ENCODE measurements around the gene LST1.

The LST1 gene

GRCh38 chr6:31607317-31607716, 21.2 kb downstream of the LST1 start:
- ATAC-seq, result no peak
- TF ChIP-seq CSDC2 (CRISPR knock-in tag; IDR thresholded peaks at IDR 0.05) (no peak), ARNTL (CRISPR knock-in tag; IDR thresholded peaks at IDR 0.05; ENCODE audit: borderline replicate concordance, low read depth) (no peak), PPARA (CRISPR knock-in tag; IDR thresholded peaks at IDR 0.05; ENCODE audit: borderline replicate concordance) (no peak), TCF4 (CRISPR knock-in tag; IDR thresholded peaks at IDR 0.05; ENCODE audit: borderline replicate concordance) (no peak), TOX (CRISPR knock-in tag; IDR thresholded peaks at IDR 0.05; ENCODE audit: borderline replicate concordance) (no peak), SNAI2 (CRISPR knock-in tag; IDR thresholded peaks at IDR 0.05) (no peak), ZFP3 (CRISPR knock-in tag; IDR thresholded peaks at IDR 0.05) (no peak), RARB (CRISPR knock-in tag; IDR thresholded peaks at IDR 0.05) (no peak)

DNA sequence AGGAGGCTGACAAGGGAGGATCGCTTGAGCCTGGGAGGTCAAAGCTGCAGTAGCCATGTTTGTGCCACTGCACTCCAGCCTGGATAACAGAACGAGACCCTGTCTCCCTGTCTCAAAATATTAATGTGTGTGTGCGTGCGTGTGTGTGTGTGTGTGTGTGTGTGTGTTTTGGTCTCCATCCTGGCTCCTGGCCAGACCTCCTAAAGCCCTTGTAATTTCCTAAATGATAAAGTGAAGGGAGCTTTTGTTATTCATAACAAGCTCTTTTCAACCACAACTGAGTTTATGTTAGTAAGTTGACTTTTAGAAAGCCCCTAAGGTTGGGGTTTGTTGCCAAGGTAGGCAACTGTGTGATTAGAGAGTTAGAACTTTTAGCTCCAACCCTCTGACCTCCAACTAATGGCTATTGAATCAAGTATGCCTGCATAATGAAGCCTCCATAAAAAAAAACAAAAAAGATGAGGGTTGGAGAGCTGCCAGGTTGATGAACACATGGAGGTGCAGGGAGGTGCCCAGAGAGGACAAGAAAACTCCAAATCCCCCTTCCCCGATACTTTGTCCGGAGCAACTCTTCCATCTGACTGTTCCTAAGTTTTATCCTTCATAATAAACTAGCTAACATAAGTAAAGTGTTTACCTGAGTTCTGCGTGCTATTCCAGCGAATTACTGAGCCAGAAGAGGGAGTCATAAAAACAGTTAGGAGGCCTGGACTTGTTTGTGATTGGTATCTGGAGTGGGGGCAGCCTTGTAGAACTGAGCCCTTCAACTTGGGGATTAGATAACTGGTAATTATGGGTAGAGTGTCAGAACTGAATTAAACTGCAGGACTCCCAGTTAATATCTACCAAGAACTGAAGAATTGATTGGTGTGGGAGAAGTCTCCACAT, 23.7 kb downstream of the LST1 start:
- TF ChIP-seq, protein P1, sequence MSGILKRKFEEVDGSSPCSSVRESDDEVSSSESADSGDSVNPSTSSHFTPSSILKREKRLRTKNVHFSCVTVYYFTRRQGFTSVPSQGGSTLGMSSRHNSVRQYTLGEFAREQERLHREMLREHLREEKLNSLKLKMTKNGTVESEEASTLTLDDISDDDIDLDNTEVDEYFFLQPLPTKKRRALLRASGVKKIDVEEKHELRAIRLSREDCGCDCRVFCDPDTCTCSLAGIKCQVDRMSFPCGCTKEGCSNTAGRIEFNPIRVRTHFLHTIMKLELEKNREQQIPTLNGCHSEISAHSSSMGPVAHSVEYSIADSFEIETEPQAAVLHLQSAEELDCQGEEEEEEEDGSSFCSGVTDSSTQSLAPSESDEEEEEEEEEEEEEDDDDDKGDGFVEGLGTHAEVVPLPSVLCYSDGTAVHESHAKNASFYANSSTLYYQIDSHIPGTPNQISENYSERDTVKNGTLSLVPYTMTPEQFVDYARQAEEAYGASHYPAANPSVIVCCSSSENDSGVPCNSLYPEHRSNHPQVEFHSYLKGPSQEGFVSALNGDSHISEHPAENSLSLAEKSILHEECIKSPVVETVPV (CRISPR knock-in tag; IDR thresholded peaks at IDR 0.05), result no peak
- TF ChIP-seq TCF4 (CRISPR knock-in tag; IDR thresholded peaks at IDR 0.05; ENCODE audit: borderline replicate concordance) (no peak), TOX (CRISPR knock-in tag; IDR thresholded peaks at IDR 0.05; ENCODE audit: borderline replicate concordance) (no peak), ISL1 (CRISPR knock-in tag; IDR thresholded peaks at IDR 0.05) (no peak)
- no peak for ATAC-seq

- ATAC-seq, result no peak
- TF ChIP-seq PPARA (CRISPR knock-in tag; IDR thresholded peaks at IDR 0.05; ENCODE audit: borderline replicate concordance), result no peak
Observed at GRCh38 chr6:31610968-31611367, 24.9 kb downstream of the LST1 start.

GRCh38 chr6:31614075-31614619, 28.1 kb downstream of the LST1 start:
- no peak; the same call in 2 of the 3 replicates for ATAC-seq
- TF ChIP-seq ZFP30 (CRISPR knock-in tag; IDR thresholded peaks at IDR 0.05), result no peak
- TF ChIP-seq ESRRG (CRISPR knock-in tag; IDR thresholded peaks at IDR 0.05), result no peak
- TF ChIP-seq ZC3H10 (CRISPR knock-in tag; IDR thresholded peaks at IDR 0.05), result no peak
- no peak for TF ChIP-seq ARNTL (CRISPR knock-in tag; IDR thresholded peaks at IDR 0.05; ENCODE audit: borderline replicate concordance, low read depth)
- TF ChIP-seq, protein P2, sequence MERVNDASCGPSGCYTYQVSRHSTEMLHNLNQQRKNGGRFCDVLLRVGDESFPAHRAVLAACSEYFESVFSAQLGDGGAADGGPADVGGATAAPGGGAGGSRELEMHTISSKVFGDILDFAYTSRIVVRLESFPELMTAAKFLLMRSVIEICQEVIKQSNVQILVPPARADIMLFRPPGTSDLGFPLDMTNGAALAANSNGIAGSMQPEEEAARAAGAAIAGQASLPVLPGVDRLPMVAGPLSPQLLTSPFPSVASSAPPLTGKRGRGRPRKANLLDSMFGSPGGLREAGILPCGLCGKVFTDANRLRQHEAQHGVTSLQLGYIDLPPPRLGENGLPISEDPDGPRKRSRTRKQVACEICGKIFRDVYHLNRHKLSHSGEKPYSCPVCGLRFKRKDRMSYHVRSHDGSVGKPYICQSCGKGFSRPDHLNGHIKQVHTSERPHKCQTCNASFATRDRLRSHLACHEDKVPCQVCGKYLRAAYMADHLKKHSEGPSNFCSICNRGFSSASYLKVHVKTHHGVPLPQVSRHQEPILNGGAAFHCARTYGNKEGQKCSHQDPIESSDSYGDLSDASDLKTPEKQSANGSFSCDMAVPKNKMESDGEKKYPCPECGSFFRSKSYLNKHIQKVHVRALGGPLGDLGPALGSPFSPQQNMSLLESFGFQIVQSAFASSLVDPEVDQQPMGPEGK (CRISPR knock-in tag; IDR thresholded peaks at IDR 0.05; ENCODE audit: borderline replicate concordance), result no peak
- TF ChIP-seq TCF4 (CRISPR knock-in tag; IDR thresholded peaks at IDR 0.05; ENCODE audit: borderline replicate concordance), result no peak
- TF ChIP-seq, protein P3, sequence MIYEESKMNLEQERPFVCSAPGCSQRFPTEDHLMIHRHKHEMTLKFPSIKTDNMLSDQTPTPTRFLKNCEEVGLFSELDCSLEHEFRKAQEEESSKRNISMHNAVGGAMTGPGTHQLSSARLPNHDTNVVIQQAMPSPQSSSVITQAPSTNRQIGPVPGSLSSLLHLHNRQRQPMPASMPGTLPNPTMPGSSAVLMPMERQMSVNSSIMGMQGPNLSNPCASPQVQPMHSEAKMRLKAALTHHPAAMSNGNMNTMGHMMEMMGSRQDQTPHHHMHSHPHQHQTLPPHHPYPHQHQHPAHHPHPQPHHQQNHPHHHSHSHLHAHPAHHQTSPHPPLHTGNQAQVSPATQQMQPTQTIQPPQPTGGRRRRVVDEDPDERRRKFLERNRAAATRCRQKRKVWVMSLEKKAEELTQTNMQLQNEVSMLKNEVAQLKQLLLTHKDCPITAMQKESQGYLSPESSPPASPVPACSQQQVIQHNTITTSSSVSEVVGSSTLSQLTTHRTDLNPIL (CRISPR knock-in tag; IDR thresholded peaks at IDR 0.05; ENCODE audit: low read depth), result no peak
- no peak for TF ChIP-seq ZNF565 (CRISPR knock-in tag; conservative IDR thresholded peaks at IDR 0.05; ENCODE audit: low read depth)
- TF ChIP-seq TSHZ2 (CRISPR knock-in tag; IDR thresholded peaks at IDR 0.05), result no peak
- TF ChIP-seq ZNF70 (CRISPR knock-in tag; IDR thresholded peaks at IDR 0.05), result no peak
- no peak for TF ChIP-seq ZNF8 (CRISPR knock-in tag; IDR thresholded peaks at IDR 0.05)
- TF ChIP-seq OSR1 (CRISPR knock-in tag; IDR thresholded peaks at IDR 0.05), result no peak
- no peak for TF ChIP-seq GLIS3 (CRISPR knock-in tag; IDR thresholded peaks at IDR 0.05)

Data from SK-N-SH treated with all-trans-retinoic acid at 6 μM for 48 hours (cell line).